NCI-H345 treated with DMSO at 0.1 percent for 48 hours (cell line): ENCODE results near the gene DMWD.
A peak's percentile ranks its signal among the peaks of the same experiment; 100 is the strongest.

Experiments used
- DNase-seq: peaks from one replicate; lab custom pipeline; 2025; ENCODE audit not compliant: unreplicated experiment; lab: John Stamatoyannopoulos, UW

Gene DMWD

GRCh38 chr19:45789035-45789786 lies 3.4 kb downstream of the DMWD start:
- no peak for DNase-seq

GRCh38 chr19:45786533-45786894 lies 6.1 kb downstream of the DMWD start:
- no peak for DNase-seq

GRCh38 chr19:45785781-45786532 lies 6.7 kb downstream of the DMWD start:
- DNase-seq, result no peak

- DNase-seq, result no peak
Observed at GRCh38 chr19:45785097-45785496, 7.5 kb downstream of the DMWD start.

- no peak for DNase-seq
Observed at GRCh38 chr19:45784096-45784495, 8.5 kb downstream of the DMWD start.

GRCh38 chr19:45782820-45783785 lies 9.5 kb downstream of the DMWD start:
- no peak for DNase-seq

GRCh38 chr19:45782162-45782691 lies 10.4 kb downstream of the DMWD start, which contains the start of gene DMPK:
DMPK (minus strand) TSS chr19:45782490; CDS start chr19:45782352, 138 bp downstream.
- DNase-seq, result no peak

- DNase-seq, result peak; percentile 24
Observed at GRCh38 chr19:45781214-45782161, 11.2 kb downstream of the DMWD start.

- no peak for DNase-seq
Observed at GRCh38 chr19:45780448-45781213, 12.0 kb downstream of the DMWD start.

- DNase-seq, result no peak
Observed at GRCh38 chr19:45780146-45780447, 12.5 kb downstream of the DMWD start.

GRCh38 chr19:45779231-45780145 lies 13.2 kb downstream of the DMWD start:
- DNase-seq, result peak; percentile 50

GRCh38 chr19:45778010-45778661 lies 14.5 kb downstream of the DMWD start:
- DNase-seq, result no peak

- DNase-seq, result no peak
Observed at GRCh38 chr19:45777395-45777961, 15.2 kb downstream of the DMWD start.

- no peak for DNase-seq
Observed at GRCh38 chr19:45774765-45775164, 17.9 kb downstream of the DMWD start.

GRCh38 chr19:45773384-45773783 lies 19.3 kb downstream of the DMWD start:
- DNase-seq, result no peak

- no peak for DNase-seq
Observed at GRCh38 chr19:45772912-45773311, 19.7 kb downstream of the DMWD start.

GRCh38 chr19:45772130-45772840 lies 20.4 kb downstream of the DMWD start:
- DNase-seq, result no peak
